Lower leg skin (tissue), 3 donors: ENCODE data around the gene MTMR3.

Experiments
- POLR2A ChIP-seq, 2 donors: fragments of 450-650 bp; IDR thresholded peaks; one replicate each; pipeline ENCODE4 v1.6.1; 2016 to 2017; ENCODE audit warnings: antibody characterized with exemption in 2 of 2, mild to moderate bottlenecking in 1 of 2, moderate library complexity in 1 of 2
- TF ChIP-seq, protein P1 (sequence below), 3 donors: fragments of 450-650 bp; IDR thresholded peaks; one replicate each; pipeline ENCODE4 v1.5.1; 2016; ENCODE audit warnings: antibody characterized with exemption in 3 of 3, mild to moderate bottlenecking in 3 of 3, moderate library complexity in 2 of 3

DNA sequence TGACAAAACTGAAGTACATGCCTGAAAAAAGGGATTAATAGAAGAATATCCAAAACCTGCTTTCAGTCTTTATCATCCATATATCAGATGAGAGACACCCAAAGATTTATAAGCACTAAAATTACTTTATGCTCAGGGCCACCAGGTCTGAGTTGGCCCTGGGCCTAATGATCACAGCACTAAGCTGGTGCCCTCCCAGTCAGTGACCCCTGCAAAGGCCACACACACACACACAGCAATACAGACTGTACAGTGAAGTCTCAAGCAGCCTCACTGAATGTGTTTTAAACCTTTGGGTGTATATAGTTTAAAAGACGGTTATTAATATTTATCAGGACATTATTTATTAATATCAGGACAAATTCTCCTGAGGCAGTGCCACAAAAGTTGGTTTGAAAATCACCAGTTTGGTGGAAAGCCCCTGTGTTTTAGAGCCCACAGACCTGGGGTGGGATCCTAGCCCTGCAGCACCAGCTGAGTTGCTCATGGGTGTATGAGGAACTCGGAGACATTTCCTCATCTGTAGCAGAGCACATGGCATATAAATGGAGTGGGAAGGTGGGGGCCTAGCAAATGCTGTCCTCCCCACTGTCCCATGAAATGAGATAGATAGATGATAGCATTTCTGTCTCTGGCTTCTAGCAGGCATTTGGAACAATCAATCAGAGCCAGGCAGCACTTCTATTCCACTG, 148.9 kb downstream of the MTMR3 start:
- TF ChIP-seq, protein P1, sequence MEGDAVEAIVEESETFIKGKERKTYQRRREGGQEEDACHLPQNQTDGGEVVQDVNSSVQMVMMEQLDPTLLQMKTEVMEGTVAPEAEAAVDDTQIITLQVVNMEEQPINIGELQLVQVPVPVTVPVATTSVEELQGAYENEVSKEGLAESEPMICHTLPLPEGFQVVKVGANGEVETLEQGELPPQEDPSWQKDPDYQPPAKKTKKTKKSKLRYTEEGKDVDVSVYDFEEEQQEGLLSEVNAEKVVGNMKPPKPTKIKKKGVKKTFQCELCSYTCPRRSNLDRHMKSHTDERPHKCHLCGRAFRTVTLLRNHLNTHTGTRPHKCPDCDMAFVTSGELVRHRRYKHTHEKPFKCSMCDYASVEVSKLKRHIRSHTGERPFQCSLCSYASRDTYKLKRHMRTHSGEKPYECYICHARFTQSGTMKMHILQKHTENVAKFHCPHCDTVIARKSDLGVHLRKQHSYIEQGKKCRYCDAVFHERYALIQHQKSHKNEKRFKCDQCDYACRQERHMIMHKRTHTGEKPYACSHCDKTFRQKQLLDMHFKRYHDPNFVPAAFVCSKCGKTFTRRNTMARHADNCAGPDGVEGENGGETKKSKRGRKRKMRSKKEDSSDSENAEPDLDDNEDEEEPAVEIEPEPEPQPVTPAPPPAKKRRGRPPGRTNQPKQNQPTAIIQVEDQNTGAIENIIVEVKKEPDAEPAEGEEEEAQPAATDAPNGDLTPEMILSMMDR (IDR thresholded peaks at IDR 0.05), result no peak
- TF ChIP-seq POLR2A (IDR thresholded peaks at IDR 0.05), result no peak
